ENCODE measurements around the gene COL25A1. TPM values are rescaled to one million over a fixed set of nuclear protein-coding genes. Genes with fewer than 3 reads are reported as not detected.

Gene COL25A1
- total RNA-seq, 1 donor from 2014 or later: 0.75 TPM

DNA sequence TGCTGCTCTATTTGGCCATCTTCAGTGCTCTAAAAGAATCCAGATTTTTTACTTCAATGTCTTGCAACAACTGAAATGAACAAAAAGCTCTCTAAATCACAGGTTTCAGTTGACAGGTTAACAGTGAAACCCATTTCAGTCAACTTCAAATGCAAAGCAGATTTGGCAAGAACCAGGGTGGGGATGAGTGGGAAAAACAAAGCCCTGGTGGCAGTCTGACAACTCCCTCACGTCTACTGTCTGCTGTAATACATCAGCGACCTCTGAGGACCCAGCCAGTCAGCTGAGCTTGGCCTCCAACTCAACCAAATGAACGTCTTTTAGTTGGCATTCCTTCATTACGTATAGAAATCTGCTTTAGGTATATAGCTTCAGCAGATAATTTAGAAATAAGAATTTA, 95.8 kb downstream of the COL25A1 start:
- no peak for TF ChIP-seq CTCF (IDR thresholded peaks at IDR 0.05)
- ATAC-seq: no peak
- H3K4me3 ChIP-seq: no peak overlapping the region
- no peaks in the 10 kb centered on the region for H3K36me3 ChIP-seq
- H3K27ac ChIP-seq: no peak overlapping the region
- DNase-seq: no peak
- H3K4me1 ChIP-seq: no peaks in the 10 kb centered on the region
- no peaks in the 10 kb centered on the region for H3K27me3 ChIP-seq
- no peaks in the 10 kb centered on the region for H3K9me3 ChIP-seq
- intact Hi-C loops (cut with DNase I): no loop called here

GRCh38 chr4:109205186-109205585, 97.3 kb downstream of the COL25A1 start:
- no peaks in the 10 kb centered on the region for H3K36me3 ChIP-seq
- no peak overlapping the region for H3K4me3 ChIP-seq
- H3K27ac ChIP-seq: no peak overlapping the region
- ATAC-seq (no peak), DNase-seq (no peak)
- H3K4me1 ChIP-seq: no peaks in the 10 kb centered on the region
- no peaks in the 10 kb centered on the region for H3K9me3 ChIP-seq
- TF ChIP-seq CTCF (IDR thresholded peaks at IDR 0.05): no peak
- intact Hi-C loops (cut with DNase I): no loop called here
- H3K27me3 ChIP-seq: no peaks in the 10 kb centered on the region

DNA sequence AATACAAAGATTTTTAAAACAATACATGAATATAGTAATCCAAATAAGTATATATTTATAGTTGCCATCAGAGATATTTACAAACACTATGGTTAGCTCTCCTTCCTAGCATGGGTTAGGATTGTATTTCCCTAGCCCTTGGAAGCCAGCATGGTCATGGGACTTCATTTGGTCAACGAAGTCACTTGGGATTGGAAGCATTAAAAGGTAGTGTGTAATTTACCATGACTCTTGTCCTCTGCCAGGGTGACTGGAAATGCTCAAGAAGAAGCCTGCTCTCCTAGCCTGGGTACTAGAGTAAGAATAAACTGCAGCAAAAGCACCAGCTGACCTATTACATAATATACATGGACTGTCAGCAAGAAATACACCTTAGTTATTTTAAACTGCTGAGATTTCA, 102.9 kb downstream of the COL25A1 start:
- ATAC-seq: no peak
- intact Hi-C loops (cut with DNase I): no loop called here
- Histone ChIP-seq H3K36me3 (no peaks in the 10 kb centered on the region), H3K9me3 (no peaks in the 10 kb centered on the region), H3K27ac (no peak overlapping the region), H3K4me3 (no peak overlapping the region), H3K27me3 (no peaks in the 10 kb centered on the region), H3K4me1 (no peaks in the 10 kb centered on the region)
- DNase-seq: no peak
- no peak for TF ChIP-seq CTCF (IDR thresholded peaks at IDR 0.05)

- DNase-seq: no peak
- intact Hi-C loops (cut with DNase I): no loop called here
- no peak for TF ChIP-seq CTCF (IDR thresholded peaks at IDR 0.05)
- no peak for ATAC-seq
- H3K4me1 ChIP-seq: no peaks in the 10 kb centered on the region
- no peaks in the 10 kb centered on the region for H3K27me3 ChIP-seq
- no peak overlapping the region for H3K4me3 ChIP-seq
- H3K27ac ChIP-seq: no peak overlapping the region
- H3K9me3 ChIP-seq: no peaks in the 10 kb centered on the region
- H3K36me3 ChIP-seq: no peaks in the 10 kb centered on the region
These were observed 106.8 kb downstream of the COL25A1 start for GRCh38 chr4:109195646-109196045.

DNA sequence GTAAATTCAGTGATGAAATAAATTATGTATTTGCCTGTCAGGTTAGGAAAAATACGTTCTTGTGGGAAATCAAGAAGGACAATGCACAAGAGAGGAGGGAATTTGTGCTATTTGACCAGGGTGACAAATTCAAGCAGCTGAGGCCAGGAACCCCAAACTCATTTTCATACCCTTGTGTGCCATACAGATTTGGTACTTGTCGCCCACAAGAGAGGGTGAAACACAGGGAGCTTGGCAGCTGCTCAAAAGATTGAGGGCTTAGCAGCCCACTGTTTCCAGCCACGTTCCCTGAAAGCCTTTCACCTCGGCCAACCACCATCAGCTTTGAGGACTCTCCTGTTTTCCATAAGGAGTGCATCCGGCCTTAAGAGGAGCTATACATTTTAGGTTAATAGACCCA, 111.2 kb downstream of the COL25A1 start:
- H3K27me3 ChIP-seq: no peaks in the 10 kb centered on the region
- intact Hi-C loops (cut with DNase I): no loop called here
- no peaks in the 10 kb centered on the region for H3K36me3 ChIP-seq
- H3K4me3 ChIP-seq: no peak overlapping the region
- no peaks in the 10 kb centered on the region for H3K4me1 ChIP-seq
- no peak for DNase-seq
- H3K9me3 ChIP-seq: no peaks in the 10 kb centered on the region
- no peak for TF ChIP-seq CTCF (IDR thresholded peaks at IDR 0.05)
- ATAC-seq: no peak
- no peak overlapping the region for H3K27ac ChIP-seq

GRCh38 chr4:109186458-109186945, 116.0 kb downstream of the COL25A1 start:
- ATAC-seq: no peak
- no peaks in the 10 kb centered on the region for H3K36me3 ChIP-seq
- H3K4me1 ChIP-seq: no peaks in the 10 kb centered on the region
- no peaks in the 10 kb centered on the region for H3K27me3 ChIP-seq
- TF ChIP-seq CTCF (IDR thresholded peaks at IDR 0.05): no peak
- H3K9me3 ChIP-seq: no peaks in the 10 kb centered on the region
- H3K27ac ChIP-seq: no peak overlapping the region
- H3K4me3 ChIP-seq: no peak overlapping the region
- no peak for DNase-seq
- intact Hi-C loops (cut with DNase I): no loop called here
